Thyroid gland (tissue), 4 donors: ENCODE measurements around the gene EOLA2. TPM values are rescaled to one million over a fixed set of nuclear protein-coding genes. Genes with fewer than 3 reads are reported as not detected.
"Not testable (repeated sequence)": the region's sequence is repeated elsewhere in the genome, so short reads cannot be mapped to it uniquely, and the experiment has no call there.

ENCODE experiments used
- DNase-seq, 2 donors: peaks; one replicate each; pipeline ENCODE4 v3.0.0-alpha.2; 2019
- H3K27ac ChIP-seq, 3 donors: fragments of 200-600 bp; sonication (generic); 1 replicate in 2 of 3; 2 replicates in 1 of 3; pipeline ENCODE4 v1.5.1; 2016 to 2019; ENCODE audit warnings: mild to moderate bottlenecking in 1 of 3, moderate library complexity in 1 of 3
- H3K27me3 ChIP-seq: fragments of 200-600 bp; sonication (generic); one replicate; pipeline ENCODE4 v1.5.1; 2019
- H3K36me3 ChIP-seq, 2 donors: fragments of 200-600 bp; sonication (generic); one replicate each; pipeline ENCODE4 v1.5.1; 2016 to 2019
- H3K4me1 ChIP-seq, 2 donors: fragments of 200-600 bp; sonication (generic); one replicate each; pipeline ENCODE4 v1.5.1; 2017 to 2019
- H3K4me3 ChIP-seq, 3 donors: fragments of 200-600 bp; sonication (generic); replicated peaks in 1 of 3; 1 replicate in 2 of 3; 2 replicates in 1 of 3; pipeline ENCODE4 v1.5.1; 2016; ENCODE audit warnings: mild to moderate bottlenecking in 1 of 3
- H3K9me3 ChIP-seq: fragments of 200-600 bp; sonication (generic); one replicate; pipeline ENCODE4 v1.5.1; 2017
- CTCF ChIP-seq, 6 experiments: fragments of 200-600 bp in 3 of 6; fragments of 450-650 bp in 3 of 6; sonication (generic) in 3 of 6; IDR thresholded peaks; one replicate each; pipeline ENCODE4 v1.5.1; 2016 to 2019; ENCODE audit warnings: antibody characterized with exemption in 6 of 6, mild to moderate bottlenecking in 2 of 6, inconsistent platforms in 1 of 6, moderate library complexity in 1 of 6
- POLR2A ChIP-seq, 2 donors: fragments of 450-650 bp; IDR thresholded peaks; one replicate each; pipeline ENCODE4 v1.6.1; 2017; ENCODE audit warnings: antibody characterized with exemption in 2 of 2, mild to moderate bottlenecking in 2 of 2, moderate library complexity in 1 of 2
- WGBS, 2 donors: methylation state at CpG; one replicate each; pipeline ENCODE4 v1.1.5; 2017; 5-methylcytosine and 5-hydroxymethylcytosine counted together
- intact Hi-C: fragments of 100-400 bp; cut with DNase I; formaldehyde crosslinking; loops from one replicate; pipeline ENCODE4 v1.15.1; 2023
- total RNA-seq, 4 donors: library from RNA; depleted of rRNA; stranded (reverse); fragments of >200 nt; gene quantifications; one replicate each; pipeline ENCODE4 v1.2.3, GENCODE V29; 2016

The EOLA2 gene
- total RNA-seq, 4 donors from 2014 or later, result 21.2 to 28.2 (median 25.9) TPM

- Histone ChIP-seq H3K27me3 (no peaks in the 10 kb centered on the region), H3K36me3 (no peaks in the 10 kb centered on the region), H3K9me3 (no peaks in the 10 kb centered on the region), H3K4me1 (no peaks in the 10 kb centered on the region), H3K4me3 (no peak overlapping the region), H3K27ac (no peak overlapping the region)
- intact Hi-C loops, result no loop called here
- no peak for DNase-seq
- TF ChIP-seq POLR2A (IDR thresholded peaks at IDR 0.05), result no peak
- TF ChIP-seq CTCF (IDR thresholded peaks at IDR 0.05), result no peak
Measured at GRCh38 chrX:149908727-149909126, 29.6 kb downstream of the EOLA2 start.

DNA sequence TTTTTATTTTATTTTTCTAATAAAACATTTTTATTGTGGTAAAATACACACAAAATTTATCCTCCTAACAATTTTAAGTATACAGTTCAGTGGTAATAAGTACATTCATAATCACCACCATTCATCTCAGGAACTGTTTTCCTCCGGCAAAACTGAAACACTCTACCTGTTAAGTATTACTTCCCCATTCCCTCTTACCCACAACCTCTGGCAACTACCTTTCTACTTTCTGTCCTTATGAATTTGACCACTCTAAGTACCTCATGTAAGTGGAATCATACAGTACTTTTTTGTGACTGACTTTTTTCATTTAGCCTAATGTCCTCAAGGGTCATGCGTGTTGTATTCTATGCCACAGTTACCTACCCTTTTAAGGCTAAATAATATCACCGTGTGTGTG lies 30.0 kb downstream of the EOLA2 start:
- TF ChIP-seq CTCF (IDR thresholded peaks at IDR 0.05) (no peak), POLR2A (IDR thresholded peaks at IDR 0.05) (no peak)
- 96 to 98% methylated on average over 3 of the region's 3 CpGs for WGBS, 2 donors
- Histone ChIP-seq H3K27me3 (no peaks in the 10 kb centered on the region), H3K27ac (no peak overlapping the region), H3K4me1 (no peaks in the 10 kb centered on the region), H3K4me3 (no peak overlapping the region), H3K36me3 (no peaks in the 10 kb centered on the region), H3K9me3 (no peaks in the 10 kb centered on the region)
- no peak for DNase-seq
- intact Hi-C loops, result no loop called here

DNA sequence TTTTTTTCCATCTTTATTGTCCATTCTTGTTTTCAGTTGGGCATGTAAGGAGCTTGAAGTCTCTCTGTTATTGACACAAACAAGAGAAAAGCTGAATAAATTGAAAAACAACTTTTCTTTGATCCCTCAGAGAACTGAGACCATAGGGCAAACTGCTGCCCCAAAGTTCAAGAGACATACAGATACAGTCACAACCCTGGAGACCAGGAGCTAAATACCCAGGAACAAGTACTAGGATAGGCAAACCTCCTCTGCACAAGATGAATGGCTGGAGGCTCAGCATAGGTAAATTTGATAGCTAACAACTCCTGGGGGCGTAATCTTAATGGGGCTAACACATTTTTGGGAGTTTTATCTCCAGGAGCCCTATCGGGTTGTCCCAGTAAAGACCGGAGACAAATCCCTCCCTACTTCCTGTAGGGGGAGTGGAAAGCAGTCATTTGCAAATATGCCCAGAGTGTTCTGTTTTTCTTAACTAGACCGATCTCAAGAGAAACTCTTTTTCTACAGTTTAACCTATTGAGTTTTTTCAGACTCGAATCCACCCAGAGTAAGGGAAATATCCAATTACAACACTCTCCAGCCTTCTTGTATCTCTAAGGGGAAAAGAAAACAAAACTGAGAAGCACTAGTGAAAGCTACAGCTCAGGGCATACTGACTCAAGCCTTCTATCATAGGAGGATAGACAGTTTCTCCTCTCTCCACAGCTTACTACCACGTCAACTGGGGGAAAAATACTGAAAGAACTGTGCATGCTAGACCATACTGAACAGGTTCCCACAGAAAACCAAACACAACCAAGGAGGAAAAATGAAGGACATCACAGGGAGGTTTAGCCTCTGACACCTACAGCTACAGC lies 34.2 kb downstream of the EOLA2 start:
- 7 to 8% methylated on average over 6 of the region's 6 CpGs for WGBS, 2 donors
- Histone ChIP-seq H3K4me3 (no peak overlapping the region), H3K27me3 (no peaks in the 10 kb centered on the region), H3K4me1 (no peaks in the 10 kb centered on the region), H3K9me3 (no peaks in the 10 kb centered on the region), H3K27ac (peak overlapping the region in 1 of 3 donors; percentile 36), H3K36me3 (no peaks in the 10 kb centered on the region)
- no peak for TF ChIP-seq POLR2A (IDR thresholded peaks at IDR 0.05)
- TF ChIP-seq CTCF (IDR thresholded peaks at IDR 0.05), result peak in 1 of 6 experiments; percentile 8
- no peak for DNase-seq
- intact Hi-C loops, result no loop called here

- no peak for TF ChIP-seq CTCF (IDR thresholded peaks at IDR 0.05)
- Histone ChIP-seq H3K27ac (no peak overlapping the region), H3K4me3 (no peak overlapping the region), H3K9me3 (no peaks in the 10 kb centered on the region), H3K27me3 (no peaks in the 10 kb centered on the region), H3K36me3 (no peaks in the 10 kb centered on the region), H3K4me1 (no peaks in the 10 kb centered on the region)
- DNase-seq, result no peak
- WGBS, 2 donors, result 73 to 74% methylated on average over 1 of the region's 1 CpG
- intact Hi-C loops, result no loop called here
Measured at GRCh38 chrX:149898554-149898953, 39.7 kb downstream of the EOLA2 start.

- WGBS, 2 donors, result 96 to 100% methylated on average over 2 of the region's 2 CpGs
- H3K36me3 ChIP-seq, DNase-seq, H3K27ac ChIP-seq, H3K4me1 ChIP-seq, H3K27me3 ChIP-seq, H3K4me3 ChIP-seq, intact Hi-C loops, H3K9me3 ChIP-seq: not testable (repeated sequence)
Measured at GRCh38 chrX:149890828-149891227, 47.5 kb downstream of the EOLA2 start.

Other genes with a start within 250 kb of the EOLA2 start
- gene MAGEA11, start 226.4 kb downstream of the EOLA2 start, total RNA-seq, result not detected
- 1 to 10 TPM in 3 of 4 donors, under 1 TPM in 1; 0.54 to 3.4 (median 2.6) TPM for gene HSFX1, start 164.4 kb downstream of the EOLA2 start, total RNA-seq
- not detected for gene MAGEA9, start 156.6 kb downstream of the EOLA2 start, total RNA-seq
- gene MAGEA8, start 57.3 kb downstream of the EOLA2 start, total RNA-seq, result not detected
- not detected for gene HSFX4, start 8.9 kb downstream of the EOLA2 start, total RNA-seq